Measurements from ENCODE around the gene DIO1.

GRCh38 chr1:53944469-53945182 lies 50.6 kb downstream of the DIO1 start:
- no peak for TF ChIP-seq CTCF (IDR thresholded peaks at IDR 0.05)
- no peak for TF ChIP-seq TCF7L2 (IDR thresholded peaks at IDR 0.05; ENCODE audit: low read depth, low read length)
- TF ChIP-seq POLR2AphosphoS5 (IDR thresholded peaks at IDR 0.05; ENCODE audit: low read depth, low read length): no peak
- TF ChIP-seq REST (IDR thresholded peaks at IDR 0.05; ENCODE audit: insufficient read depth in 1 of 2, low read depth in 2 of 2, low read length in 1 of 2): no peak
- TF ChIP-seq SIN3A (IDR thresholded peaks at IDR 0.05; ENCODE audit: borderline replicate concordance, insufficient read depth, low read depth, low read length): no peak

Data from Panc1 (cell line).